Measurements from ENCODE around the gene GDPD1.

The GDPD1 gene

GRCh38 chr17:59190806-59191205 lies 29.5 kb upstream of the GDPD1 start:
- Histone ChIP-seq H3K4me3 (ENCODE audit: low read length) (no peak overlapping the region), H3F3A (ENCODE audit: insufficient read depth, low read length) (no peaks in the 10 kb centered on the region), H3K9me2 (replicated peaks; ENCODE audit: insufficient read depth, low read length) (no peaks in the 10 kb centered on the region), H2AFZ (ENCODE audit: low read length) (no peak overlapping the region), H3K27me3 (replicated peaks; ENCODE audit: insufficient read depth, low read length) (no peaks in the 10 kb centered on the region), H3K4me1 (ENCODE audit: low read length) (no peaks in the 10 kb centered on the region), H3K9me3 (replicated peaks; ENCODE audit: insufficient read depth, low read length) (no peaks in the 10 kb centered on the region), H3K4me2 (ENCODE audit: low read depth, low read length) (no peak overlapping the region), H3K9ac (ENCODE audit: low read length) (no peak overlapping the region), H4K20me1 (ENCODE audit: insufficient read depth, low read length) (no peaks in the 10 kb centered on the region), H3K36me3 (replicated peaks; ENCODE audit: insufficient read depth, low read length) (peaks cover 5% of the 10 kb centered on the region), H3K27ac (ENCODE audit: low read length) (no peak overlapping the region), H3K79me2 (ENCODE audit: low read length) (no peaks in the 10 kb centered on the region)
- no peak for DNase-seq
- TF ChIP-seq CTCF (IDR thresholded peaks at IDR 0.05; ENCODE audit: low read length) (no peak), EZH2 (optimal IDR thresholded peaks at IDR 0.05; ENCODE audit: low read depth, low read length) (no peak), EZH2phosphoT487 (IDR thresholded peaks at IDR 0.05; ENCODE audit: low read length) (no peak)

GRCh38 chr17:59193336-59193862 lies 26.9 kb upstream of the GDPD1 start:
- Histone ChIP-seq H3K9me3 (replicated peaks; ENCODE audit: insufficient read depth, low read length) (no peaks in the 10 kb centered on the region), H3K4me3 (ENCODE audit: low read length) (no peak overlapping the region), H4K20me1 (ENCODE audit: insufficient read depth, low read length) (no peaks in the 10 kb centered on the region), H3K27ac (ENCODE audit: low read length) (no peak overlapping the region), H3K27me3 (replicated peaks; ENCODE audit: insufficient read depth, low read length) (no peaks in the 10 kb centered on the region), H3K79me2 (ENCODE audit: low read length) (no peaks in the 10 kb centered on the region), H3K9me2 (replicated peaks; ENCODE audit: insufficient read depth, low read length) (no peaks in the 10 kb centered on the region), H3K9ac (ENCODE audit: low read length) (no peak overlapping the region), H3K36me3 (replicated peaks; ENCODE audit: insufficient read depth, low read length) (peaks cover 5% of the 10 kb centered on the region; the same call in 1 of the 2 replicates), H2AFZ (ENCODE audit: low read length) (no peak overlapping the region), H3K4me1 (ENCODE audit: low read length) (no peaks in the 10 kb centered on the region), H3K4me2 (ENCODE audit: low read depth, low read length) (no peak overlapping the region), H3F3A (ENCODE audit: insufficient read depth, low read length) (no peaks in the 10 kb centered on the region)
- TF ChIP-seq CTCF (IDR thresholded peaks at IDR 0.05; ENCODE audit: low read length) = no peak
- TF ChIP-seq EZH2 (optimal IDR thresholded peaks at IDR 0.05; ENCODE audit: low read depth, low read length) = no peak
- no peak for TF ChIP-seq EZH2phosphoT487 (IDR thresholded peaks at IDR 0.05; ENCODE audit: low read length)
- no peak for DNase-seq

- Histone ChIP-seq H3K27ac (ENCODE audit: low read length) (no peak overlapping the region), H3F3A (ENCODE audit: insufficient read depth, low read length) (no peaks in the 10 kb centered on the region), H3K9me3 (replicated peaks; ENCODE audit: insufficient read depth, low read length) (no peaks in the 10 kb centered on the region), H4K20me1 (ENCODE audit: insufficient read depth, low read length) (no peaks in the 10 kb centered on the region), H3K4me3 (ENCODE audit: low read length) (no peak overlapping the region), H3K79me2 (ENCODE audit: low read length) (no peaks in the 10 kb centered on the region), H3K9me2 (replicated peaks; ENCODE audit: insufficient read depth, low read length) (no peaks in the 10 kb centered on the region), H3K27me3 (replicated peaks; ENCODE audit: insufficient read depth, low read length) (no peaks in the 10 kb centered on the region), H3K36me3 (replicated peaks; ENCODE audit: insufficient read depth, low read length) (peaks cover 6% of the 10 kb centered on the region; the same call in 1 of the 2 replicates), H2AFZ (ENCODE audit: low read length) (no peak overlapping the region), H3K9ac (ENCODE audit: low read length) (no peak overlapping the region), H3K4me2 (ENCODE audit: low read depth, low read length) (no peak overlapping the region), H3K4me1 (ENCODE audit: low read length) (no peaks in the 10 kb centered on the region)
- TF ChIP-seq CTCF (IDR thresholded peaks at IDR 0.05; ENCODE audit: low read length) (no peak), EZH2phosphoT487 (IDR thresholded peaks at IDR 0.05; ENCODE audit: low read length) (no peak), EZH2 (optimal IDR thresholded peaks at IDR 0.05; ENCODE audit: low read depth, low read length) (no peak)
- no peak for DNase-seq
These were observed 20.9 kb upstream of the GDPD1 start for GRCh38 chr17:59199398-59199797.

Measured in MM.1S (cell line).